SK-N-SH treated with all-trans-retinoic acid at 6 μM for 48 hours (cell line): Measurements from ENCODE around the gene MADD.

Experiments
- ATAC-seq: fragments of 200-7000 bp; cut with Tn5 transposase; 3 replicates; pipeline ENCODE4 v1.9.1; 2020; ENCODE audit warnings: mild to moderate bottlenecking, moderate library complexity
- ARNTL ChIP-seq: fragments of 450-650 bp; formaldehyde crosslinking; IDR thresholded peaks from 2 replicates; pipeline ENCODE4 v1.5.0; 2020; ENCODE audit warnings: low read depth, mild to moderate bottlenecking, moderate library complexity, borderline replicate concordance
- BACH2 ChIP-seq: fragments of 250-450 bp; sonication (Bioruptor Pico); IDR thresholded peaks from 2 replicates; pipeline ENCODE4 v1.9.0; 2021; ENCODE audit warnings: mild to moderate bottlenecking, borderline replicate concordance
- CSDC2 ChIP-seq: fragments of 250-450 bp; sonication (Bioruptor Pico); IDR thresholded peaks from 2 replicates; pipeline ENCODE4 v1.5.0; 2020; ENCODE audit warnings: mild to moderate bottlenecking, moderate library complexity
- ESRRG ChIP-seq: fragments of 250-450 bp; sonication (Bioruptor Pico); IDR thresholded peaks from 2 replicates; pipeline ENCODE4 v1.6.1; 2021; ENCODE audit warnings: mild to moderate bottlenecking
- GLIS3 ChIP-seq: fragments of 250-450 bp; sonication (Bioruptor Pico); IDR thresholded peaks from 2 replicates; pipeline ENCODE4 v1.5.0; 2020; ENCODE audit warnings: mild to moderate bottlenecking, moderate library complexity
- ISL1 ChIP-seq: fragments of 250-450 bp; sonication (Bioruptor Pico); IDR thresholded peaks from 2 replicates; pipeline ENCODE4 v2.1.2; 2022; ENCODE audit warnings: mild to moderate bottlenecking, moderate library complexity
- OSR1 ChIP-seq: fragments of 250-450 bp; sonication (Bioruptor Pico); IDR thresholded peaks from 2 replicates; pipeline ENCODE4 v1.8.0; 2022; ENCODE audit warnings: moderate library complexity, mild to moderate bottlenecking, inconsistent platforms
- PPARA ChIP-seq: fragments of 250-450 bp; sonication (Bioruptor Pico); IDR thresholded peaks from 2 replicates; pipeline ENCODE4 v1.5.0; 2020; ENCODE audit warnings: mild to moderate bottlenecking, borderline replicate concordance
- SNAI2 ChIP-seq: fragments of 250-450 bp; sonication (Bioruptor Pico); IDR thresholded peaks from 2 replicates; pipeline ENCODE4 v1.5.0; 2020; ENCODE audit warnings: mild to moderate bottlenecking, moderate library complexity
- TCF4 ChIP-seq: fragments of 250-450 bp; sonication (Bioruptor Pico); IDR thresholded peaks from 2 replicates; pipeline ENCODE4 v1.8.0; 2021; ENCODE audit warnings: mild to moderate bottlenecking, moderate library complexity, borderline replicate concordance
- TOX ChIP-seq: fragments of 250-450 bp; sonication (Bioruptor Pico); IDR thresholded peaks from 2 replicates; pipeline ENCODE4 v1.8.0; 2021; ENCODE audit warnings: mild to moderate bottlenecking, moderate library complexity, borderline replicate concordance
- ZC3H10 ChIP-seq: fragments of 250-450 bp; sonication (Bioruptor Pico); IDR thresholded peaks from 2 replicates; pipeline ENCODE4 v1.5.1; 2021; ENCODE audit warnings: mild to moderate bottlenecking, moderate library complexity
- ZFP3 ChIP-seq: fragments of 250-450 bp; sonication (Bioruptor Pico); IDR thresholded peaks from 2 replicates; pipeline ENCODE4 v1.5.0; 2020; ENCODE audit warnings: mild to moderate bottlenecking, moderate library complexity
- ZFP30 ChIP-seq: fragments of 450-650 bp; formaldehyde crosslinking; IDR thresholded peaks from 2 replicates; pipeline ENCODE4 v1.5.0; 2022; ENCODE audit warnings: mild to moderate bottlenecking, moderate library complexity
- ZNF565 ChIP-seq: fragments of 450-650 bp; formaldehyde crosslinking; conservative IDR thresholded peaks from 2 replicates; pipeline ENCODE4 v1.5.0; 2020; ENCODE audit warnings: low read depth, mild to moderate bottlenecking, moderate library complexity
- ZNF70 ChIP-seq: fragments of 450-650 bp; formaldehyde crosslinking; IDR thresholded peaks from 2 replicates; pipeline ENCODE4 v1.5.0; 2020; ENCODE audit warnings: mild to moderate bottlenecking, moderate library complexity
- ZNF8 ChIP-seq: fragments of 450-650 bp; formaldehyde crosslinking; IDR thresholded peaks from 2 replicates; pipeline ENCODE4 v1.5.0; 2020; ENCODE audit warnings: mild to moderate bottlenecking, moderate library complexity
- TF ChIP-seq, protein P1 (sequence below): fragments of 250-450 bp; sonication (Bioruptor Pico); IDR thresholded peaks from 2 replicates; pipeline ENCODE4 v1.8.0; 2021; ENCODE audit warnings: low read depth, mild to moderate bottlenecking, moderate library complexity, borderline replicate concordance
- TF ChIP-seq, protein P2 (sequence below): fragments of 250-450 bp; sonication (Bioruptor Pico); IDR thresholded peaks from 2 replicates; pipeline ENCODE4 v1.5.1; 2020; ENCODE audit warnings: low read depth, mild to moderate bottlenecking, moderate library complexity
- TF ChIP-seq, protein P3 (sequence below): fragments of 250-450 bp; sonication (Bioruptor Pico); IDR thresholded peaks from 2 replicates; pipeline ENCODE4 v1.5.1; 2021; ENCODE audit warnings: mild to moderate bottlenecking, moderate library complexity

Gene MADD

DNA sequence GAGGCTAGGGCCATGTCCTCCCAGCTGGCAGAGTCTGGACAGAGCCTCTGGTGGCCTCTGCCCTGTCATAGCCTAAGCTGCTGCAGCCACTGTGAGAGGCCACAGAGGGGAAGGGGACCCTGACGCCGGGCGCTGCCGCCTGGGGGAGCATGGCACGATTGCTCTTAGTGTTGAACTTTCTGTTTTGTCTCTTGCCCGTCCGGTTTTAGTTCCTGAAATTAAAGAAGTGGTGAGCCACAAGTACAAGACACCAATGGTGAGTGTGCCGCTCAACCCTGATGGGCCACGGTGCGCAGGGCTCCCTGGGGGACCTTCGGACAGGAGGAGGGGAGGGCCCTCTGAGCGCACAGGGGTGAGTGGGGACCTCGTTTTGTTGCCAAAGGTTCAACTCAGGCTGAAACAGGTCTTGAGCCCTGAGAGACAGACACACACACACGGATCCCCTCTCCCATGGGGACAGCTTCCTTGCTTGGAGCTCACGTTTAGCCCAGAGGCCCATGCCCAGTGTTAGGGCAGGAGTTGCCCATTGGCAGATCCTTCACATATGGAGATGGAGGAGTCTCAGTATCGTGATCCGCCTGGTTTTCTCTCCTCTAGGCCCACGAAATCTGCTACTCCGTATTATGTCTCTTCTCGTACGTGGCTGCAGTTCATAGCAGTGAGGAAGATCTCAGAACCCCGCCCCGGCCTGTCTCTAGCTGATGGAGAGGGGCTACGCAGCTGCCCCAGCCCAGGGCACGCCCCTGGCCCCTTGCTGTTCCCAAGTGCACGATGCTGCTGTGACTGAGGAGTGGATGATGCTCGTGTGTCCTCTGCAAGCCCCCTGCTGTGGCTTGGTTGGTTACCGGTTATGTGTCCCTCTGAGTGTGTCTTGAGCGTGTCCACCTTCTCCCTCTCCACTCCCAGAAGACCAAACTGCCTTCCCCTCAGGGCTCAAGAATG, 58.8 kb downstream of the MADD start (continued):
- TF ChIP-seq, protein P1, sequence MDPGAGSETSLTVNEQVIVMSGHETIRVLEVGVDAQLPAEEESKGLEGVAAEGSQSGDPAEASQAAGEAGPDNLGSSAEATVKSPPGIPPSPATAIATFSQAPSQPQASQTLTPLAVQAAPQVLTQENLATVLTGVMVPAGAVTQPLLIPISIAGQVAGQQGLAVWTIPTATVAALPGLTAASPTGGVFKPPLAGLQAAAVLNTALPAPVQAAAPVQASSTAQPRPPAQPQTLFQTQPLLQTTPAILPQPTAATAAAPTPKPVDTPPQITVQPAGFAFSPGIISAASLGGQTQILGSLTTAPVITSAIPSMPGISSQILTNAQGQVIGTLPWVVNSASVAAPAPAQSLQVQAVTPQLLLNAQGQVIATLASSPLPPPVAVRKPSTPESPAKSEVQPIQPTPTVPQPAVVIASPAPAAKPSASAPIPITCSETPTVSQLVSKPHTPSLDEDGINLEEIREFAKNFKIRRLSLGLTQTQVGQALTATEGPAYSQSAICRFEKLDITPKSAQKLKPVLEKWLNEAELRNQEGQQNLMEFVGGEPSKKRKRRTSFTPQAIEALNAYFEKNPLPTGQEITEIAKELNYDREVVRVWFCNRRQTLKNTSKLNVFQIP (CRISPR knock-in tag), result no peak
- TF ChIP-seq ZNF565 (CRISPR knock-in tag) (no peak), ZFP3 (no peak)
- TF ChIP-seq, all 23 proteins: peak for 0

DNA sequence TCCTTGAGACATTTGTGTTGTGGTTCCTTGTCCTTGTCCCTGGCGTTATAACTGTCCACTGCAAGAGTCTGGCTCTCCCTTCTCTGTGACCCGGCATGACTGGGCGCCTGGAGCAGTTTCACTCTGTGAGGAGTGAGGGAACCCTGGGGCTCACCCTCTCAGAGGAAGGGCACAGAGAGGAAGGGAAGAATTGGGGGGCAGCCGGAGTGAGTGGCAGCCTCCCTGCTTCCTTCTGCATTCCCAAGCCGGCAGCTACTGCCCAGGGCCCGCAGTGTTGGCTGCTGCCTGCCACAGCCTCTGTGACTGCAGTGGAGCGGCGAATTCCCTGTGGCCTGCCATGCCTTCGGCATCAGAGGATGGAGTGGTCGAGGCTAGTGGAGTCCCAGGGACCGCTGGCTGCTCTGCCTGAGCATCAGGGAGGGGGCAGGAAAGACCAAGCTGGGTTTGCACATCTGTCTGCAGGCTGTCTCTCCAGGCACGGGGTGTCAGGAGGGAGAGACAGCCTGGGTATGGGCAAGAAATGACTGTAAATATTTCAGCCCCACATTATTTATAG, 59.6 kb downstream of the MADD start:
- no peak for ATAC-seq
- TF ChIP-seq PPARA (CRISPR knock-in tag), result no peak
- TF ChIP-seq ZC3H10 (CRISPR knock-in tag), result no peak
- no peak for TF ChIP-seq ZNF565 (CRISPR knock-in tag)
- no peak for TF ChIP-seq ZFP3
- TF ChIP-seq CSDC2 (CRISPR knock-in tag), result no peak
- TF ChIP-seq TOX, result no peak
- no peak for TF ChIP-seq TCF4 (CRISPR knock-in tag)
- TF ChIP-seq BACH2 (CRISPR knock-in tag), result no peak
- TF ChIP-seq ESRRG, result no peak
- TF ChIP-seq ARNTL (CRISPR knock-in tag), result no peak
- TF ChIP-seq, protein P2, sequence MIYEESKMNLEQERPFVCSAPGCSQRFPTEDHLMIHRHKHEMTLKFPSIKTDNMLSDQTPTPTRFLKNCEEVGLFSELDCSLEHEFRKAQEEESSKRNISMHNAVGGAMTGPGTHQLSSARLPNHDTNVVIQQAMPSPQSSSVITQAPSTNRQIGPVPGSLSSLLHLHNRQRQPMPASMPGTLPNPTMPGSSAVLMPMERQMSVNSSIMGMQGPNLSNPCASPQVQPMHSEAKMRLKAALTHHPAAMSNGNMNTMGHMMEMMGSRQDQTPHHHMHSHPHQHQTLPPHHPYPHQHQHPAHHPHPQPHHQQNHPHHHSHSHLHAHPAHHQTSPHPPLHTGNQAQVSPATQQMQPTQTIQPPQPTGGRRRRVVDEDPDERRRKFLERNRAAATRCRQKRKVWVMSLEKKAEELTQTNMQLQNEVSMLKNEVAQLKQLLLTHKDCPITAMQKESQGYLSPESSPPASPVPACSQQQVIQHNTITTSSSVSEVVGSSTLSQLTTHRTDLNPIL, result no peak
- TF ChIP-seq ZNF8 (CRISPR knock-in tag), result no peak
- no peak for TF ChIP-seq ZNF70 (CRISPR knock-in tag)
- TF ChIP-seq, protein P3, sequence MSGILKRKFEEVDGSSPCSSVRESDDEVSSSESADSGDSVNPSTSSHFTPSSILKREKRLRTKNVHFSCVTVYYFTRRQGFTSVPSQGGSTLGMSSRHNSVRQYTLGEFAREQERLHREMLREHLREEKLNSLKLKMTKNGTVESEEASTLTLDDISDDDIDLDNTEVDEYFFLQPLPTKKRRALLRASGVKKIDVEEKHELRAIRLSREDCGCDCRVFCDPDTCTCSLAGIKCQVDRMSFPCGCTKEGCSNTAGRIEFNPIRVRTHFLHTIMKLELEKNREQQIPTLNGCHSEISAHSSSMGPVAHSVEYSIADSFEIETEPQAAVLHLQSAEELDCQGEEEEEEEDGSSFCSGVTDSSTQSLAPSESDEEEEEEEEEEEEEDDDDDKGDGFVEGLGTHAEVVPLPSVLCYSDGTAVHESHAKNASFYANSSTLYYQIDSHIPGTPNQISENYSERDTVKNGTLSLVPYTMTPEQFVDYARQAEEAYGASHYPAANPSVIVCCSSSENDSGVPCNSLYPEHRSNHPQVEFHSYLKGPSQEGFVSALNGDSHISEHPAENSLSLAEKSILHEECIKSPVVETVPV (CRISPR knock-in tag), result no peak
- TF ChIP-seq ZFP30 (CRISPR knock-in tag), result no peak
- TF ChIP-seq SNAI2 (CRISPR knock-in tag), result no peak
- TF ChIP-seq, all 23 proteins: peak for 0

DNA sequence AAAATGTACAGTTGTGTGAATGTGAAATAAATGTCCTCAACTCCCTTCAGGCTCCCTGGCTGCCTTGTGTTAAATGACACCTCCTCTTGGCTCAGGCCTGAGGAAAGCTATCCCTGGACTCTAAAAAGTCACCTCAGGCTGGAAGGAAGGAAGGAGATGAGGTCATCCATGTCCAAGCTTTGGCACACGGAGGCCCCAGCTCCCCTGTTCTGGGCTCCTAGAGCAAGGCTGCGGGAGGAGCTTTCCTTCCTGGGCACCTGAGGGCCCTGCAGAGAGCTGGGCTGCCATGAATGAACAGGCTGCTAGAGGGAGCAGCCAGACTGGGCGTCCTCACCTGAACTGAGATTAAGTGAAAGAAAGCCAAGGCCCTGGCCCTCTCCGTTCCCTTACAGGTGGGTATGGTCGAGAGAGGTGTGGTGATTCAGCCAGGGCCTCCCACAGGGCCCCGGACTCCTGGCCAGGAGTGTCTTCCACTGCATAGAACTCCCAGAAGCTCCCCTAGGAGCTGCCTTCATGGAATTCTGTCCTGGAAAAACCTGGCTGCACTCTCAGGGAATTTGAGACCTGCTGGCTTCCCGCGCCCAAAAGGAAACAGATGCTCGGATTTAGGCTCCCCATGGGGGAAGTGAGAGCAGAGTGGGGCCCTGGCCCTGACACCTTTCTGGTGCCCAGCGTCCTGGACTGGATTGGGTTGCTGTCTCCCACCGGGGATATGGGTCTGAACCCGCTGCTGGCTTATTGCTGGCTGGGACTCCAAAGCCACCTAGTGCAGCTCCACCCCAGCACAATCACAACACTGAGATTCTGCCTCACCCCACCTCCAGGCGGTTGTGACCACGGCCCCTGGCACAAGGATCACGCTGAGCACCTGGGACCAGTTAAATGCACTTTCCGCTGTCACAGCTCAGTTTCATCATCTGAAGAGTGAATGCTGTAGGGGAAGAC, 60.3 kb downstream of the MADD start:
- peak; percentile 13; the same call in 2 of the 3 replicates for ATAC-seq

More for the DNA sequence above, 60.3 kb downstream of the MADD start:
- no peak for TF ChIP-seq ZFP3
- TF ChIP-seq, protein P2, result no peak
- TF ChIP-seq BACH2 (CRISPR knock-in tag), result no peak
- no peak for TF ChIP-seq ISL1
- TF ChIP-seq ZNF70 (CRISPR knock-in tag), result no peak
- TF ChIP-seq GLIS3 (CRISPR knock-in tag), result no peak
- no peak for TF ChIP-seq CSDC2 (CRISPR knock-in tag)
- TF ChIP-seq, protein P3 (CRISPR knock-in tag), result no peak
- no peak for TF ChIP-seq ARNTL (CRISPR knock-in tag)
- TF ChIP-seq, protein P1 (CRISPR knock-in tag), result no peak
- no peak for TF ChIP-seq OSR1 (CRISPR knock-in tag)
